ENCODE results near the gene SPATA20.

Gene SPATA20

DNA sequence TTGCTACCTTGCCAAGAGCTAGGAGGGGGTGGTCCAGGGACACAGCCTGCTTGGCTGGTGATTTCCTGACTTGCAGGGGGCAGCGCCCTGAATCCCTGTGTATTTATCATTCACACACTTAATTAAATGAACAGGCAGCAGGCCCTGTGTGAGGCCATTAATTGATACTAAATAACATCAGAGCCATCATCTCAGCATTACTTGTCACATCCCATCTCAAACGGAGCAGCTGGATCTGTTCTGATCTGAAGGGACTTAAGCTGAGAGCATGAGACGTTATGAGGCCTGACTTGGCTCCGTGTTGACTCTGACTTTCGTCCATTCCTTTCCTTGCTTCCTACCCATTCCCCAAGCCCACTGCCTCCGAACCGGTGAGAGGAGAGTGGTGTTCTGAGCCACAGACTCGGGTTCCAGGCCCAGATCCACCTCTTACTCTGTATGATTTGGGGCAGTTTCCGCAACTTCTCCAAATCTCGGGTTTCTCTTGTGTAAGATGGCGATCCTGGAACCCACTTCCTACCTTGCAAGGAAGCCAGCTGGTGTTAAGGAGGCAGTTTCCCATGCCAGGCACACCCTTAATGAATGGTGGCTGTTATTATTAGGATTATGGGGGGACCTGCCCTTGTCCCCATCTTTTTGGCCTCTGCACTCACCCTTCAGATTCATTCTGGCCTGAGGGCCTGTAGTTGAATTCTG, 47.3 kb downstream of the SPATA20 start:
- TF ChIP-seq, protein P1, sequence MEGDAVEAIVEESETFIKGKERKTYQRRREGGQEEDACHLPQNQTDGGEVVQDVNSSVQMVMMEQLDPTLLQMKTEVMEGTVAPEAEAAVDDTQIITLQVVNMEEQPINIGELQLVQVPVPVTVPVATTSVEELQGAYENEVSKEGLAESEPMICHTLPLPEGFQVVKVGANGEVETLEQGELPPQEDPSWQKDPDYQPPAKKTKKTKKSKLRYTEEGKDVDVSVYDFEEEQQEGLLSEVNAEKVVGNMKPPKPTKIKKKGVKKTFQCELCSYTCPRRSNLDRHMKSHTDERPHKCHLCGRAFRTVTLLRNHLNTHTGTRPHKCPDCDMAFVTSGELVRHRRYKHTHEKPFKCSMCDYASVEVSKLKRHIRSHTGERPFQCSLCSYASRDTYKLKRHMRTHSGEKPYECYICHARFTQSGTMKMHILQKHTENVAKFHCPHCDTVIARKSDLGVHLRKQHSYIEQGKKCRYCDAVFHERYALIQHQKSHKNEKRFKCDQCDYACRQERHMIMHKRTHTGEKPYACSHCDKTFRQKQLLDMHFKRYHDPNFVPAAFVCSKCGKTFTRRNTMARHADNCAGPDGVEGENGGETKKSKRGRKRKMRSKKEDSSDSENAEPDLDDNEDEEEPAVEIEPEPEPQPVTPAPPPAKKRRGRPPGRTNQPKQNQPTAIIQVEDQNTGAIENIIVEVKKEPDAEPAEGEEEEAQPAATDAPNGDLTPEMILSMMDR (IDR thresholded peaks at IDR 0.05; ENCODE audit: low read depth, low read length), result no peak
- H3K4me3 ChIP-seq (replicated peaks in 1 of 2; ENCODE audit: low read depth in 2 of 2, low read length in 2 of 2), result no peak overlapping the region
- DNase-seq (ENCODE audit: low read depth in 2 of 2), result no peak

- H3K4me3 ChIP-seq (replicated peaks in 1 of 2; ENCODE audit: low read depth in 2 of 2, low read length in 2 of 2), result no peak overlapping the region
- no peak for DNase-seq (ENCODE audit: low read depth in 2 of 2)
- TF ChIP-seq, protein P1 (IDR thresholded peaks at IDR 0.05; ENCODE audit: low read depth, low read length), result no peak
Observed at GRCh38 chr17:50594892-50595291, 47.9 kb downstream of the SPATA20 start.

- DNase-seq (ENCODE audit: low read depth in 2 of 2), result no peak
- H3K4me3 ChIP-seq (replicated peaks in 1 of 2; ENCODE audit: low read depth in 2 of 2, low read length in 2 of 2), result no peak overlapping the region
- TF ChIP-seq, protein P1 (IDR thresholded peaks at IDR 0.05; ENCODE audit: low read depth, low read length), result peak; percentile 18
Observed at GRCh38 chr17:50596191-50597037, 49.4 kb downstream of the SPATA20 start.

DNA sequence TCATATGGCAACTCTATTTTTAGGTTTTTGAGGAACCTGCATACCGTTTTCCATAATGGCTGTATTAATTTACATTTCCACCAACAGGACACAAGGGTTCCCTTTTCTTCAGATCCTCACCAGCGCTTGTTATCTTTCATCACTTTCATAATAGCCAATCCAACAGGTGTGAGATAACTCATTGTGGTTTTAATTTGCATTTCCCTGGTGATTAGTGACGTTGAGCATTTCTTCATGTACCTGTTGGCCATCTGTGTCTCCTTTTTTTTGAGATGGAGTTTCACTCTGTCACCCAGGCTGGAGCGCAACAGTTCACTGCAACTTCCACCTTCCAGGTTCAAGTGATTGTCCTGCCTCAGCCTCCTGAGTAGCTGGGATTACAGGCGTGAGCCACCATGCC, 51.5 kb downstream of the SPATA20 start:
- DNase-seq (ENCODE audit: low read depth in 2 of 2), result no peak
- H3K4me3 ChIP-seq (replicated peaks in 1 of 2; ENCODE audit: low read depth in 2 of 2, low read length in 2 of 2), result no peak overlapping the region
- TF ChIP-seq, protein P1 (IDR thresholded peaks at IDR 0.05; ENCODE audit: low read depth, low read length), result no peak

GRCh38 chr17:50599606-50600005, 52.6 kb downstream of the SPATA20 start:
- TF ChIP-seq, protein P1 (IDR thresholded peaks at IDR 0.05; ENCODE audit: low read depth, low read length), result no peak
- DNase-seq (ENCODE audit: low read depth in 2 of 2), result no peak
- no peak overlapping the region for H3K4me3 ChIP-seq (replicated peaks in 1 of 2; ENCODE audit: low read depth in 2 of 2, low read length in 2 of 2)

GRCh38 chr17:50601823-50602375, 54.9 kb downstream of the SPATA20 start:
- DNase-seq (ENCODE audit: low read depth in 2 of 2), result no peak
- TF ChIP-seq, protein P1 (IDR thresholded peaks at IDR 0.05; ENCODE audit: low read depth, low read length), result no peak

More at GRCh38 chr17:50601823-50602375, 54.9 kb downstream of the SPATA20 start:
- no peak overlapping the region for H3K4me3 ChIP-seq (replicated peaks in 1 of 2; ENCODE audit: low read depth in 2 of 2, low read length in 2 of 2)
